Measurements from ENCODE around the gene TDP1.

GRCh38 chr14:90054803-90055202 is 99.1 kb downstream of the TDP1 start:
- TF ChIP-seq CTCF (IDR thresholded peaks at IDR 0.05) (no peak), POLR2A (IDR thresholded peaks at IDR 0.05) (no peak)
